ENCODE measurements around the gene GRIPAP1.

GRCh38 chrX:48956728-48957414 is 45.2 kb downstream of the GRIPAP1 start:
- TF ChIP-seq BACH2 (CRISPR knock-in tag; IDR thresholded peaks at IDR 0.05; ENCODE audit: borderline replicate concordance), result no peak
- TF ChIP-seq ZFP3 (CRISPR knock-in tag; IDR thresholded peaks at IDR 0.05), result 0 out of 2 replicates have a peak, but pooled peaks have one; percentile 29
- TF ChIP-seq TCF4 (CRISPR knock-in tag; IDR thresholded peaks at IDR 0.05; ENCODE audit: borderline replicate concordance), result no peak
- TF ChIP-seq ZNF70 (CRISPR knock-in tag; IDR thresholded peaks at IDR 0.05), result no peak
- TF ChIP-seq PATZ1 (CRISPR knock-in tag; IDR thresholded peaks at IDR 0.05; ENCODE audit: borderline replicate concordance), result no peak
- no peak for TF ChIP-seq TSHZ2 (CRISPR knock-in tag; IDR thresholded peaks at IDR 0.05)
